ENCODE measurements around the gene MAGI2.

DNA sequence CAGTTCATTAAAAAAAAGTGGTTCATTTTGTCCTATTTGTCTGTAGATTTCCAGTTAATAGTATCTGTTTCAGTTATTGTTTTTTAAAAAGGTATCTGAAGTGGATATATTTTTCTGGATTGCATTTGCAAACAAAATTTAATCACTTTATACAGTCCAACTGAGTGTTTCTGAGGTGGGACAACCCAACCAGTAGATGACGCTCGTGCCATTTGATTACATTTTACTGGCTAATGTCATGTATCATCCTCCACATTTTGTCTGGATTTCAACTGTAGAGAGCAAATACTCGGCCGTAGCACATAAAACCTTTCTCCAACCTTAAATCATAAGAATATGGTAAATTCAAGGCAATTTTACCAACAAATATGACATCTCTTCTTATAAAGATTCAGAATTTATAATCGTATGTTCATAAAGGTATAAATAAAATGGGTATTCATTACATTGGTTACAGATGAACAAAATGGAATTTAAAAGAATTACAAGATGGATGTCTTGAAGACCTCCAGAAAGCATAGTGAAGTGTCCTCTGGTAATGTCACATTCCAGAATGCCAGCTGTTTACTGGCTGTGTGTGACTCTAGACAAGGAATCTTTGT, 865.9 kb downstream of the MAGI2 start:
- TF ChIP-seq, protein P1, sequence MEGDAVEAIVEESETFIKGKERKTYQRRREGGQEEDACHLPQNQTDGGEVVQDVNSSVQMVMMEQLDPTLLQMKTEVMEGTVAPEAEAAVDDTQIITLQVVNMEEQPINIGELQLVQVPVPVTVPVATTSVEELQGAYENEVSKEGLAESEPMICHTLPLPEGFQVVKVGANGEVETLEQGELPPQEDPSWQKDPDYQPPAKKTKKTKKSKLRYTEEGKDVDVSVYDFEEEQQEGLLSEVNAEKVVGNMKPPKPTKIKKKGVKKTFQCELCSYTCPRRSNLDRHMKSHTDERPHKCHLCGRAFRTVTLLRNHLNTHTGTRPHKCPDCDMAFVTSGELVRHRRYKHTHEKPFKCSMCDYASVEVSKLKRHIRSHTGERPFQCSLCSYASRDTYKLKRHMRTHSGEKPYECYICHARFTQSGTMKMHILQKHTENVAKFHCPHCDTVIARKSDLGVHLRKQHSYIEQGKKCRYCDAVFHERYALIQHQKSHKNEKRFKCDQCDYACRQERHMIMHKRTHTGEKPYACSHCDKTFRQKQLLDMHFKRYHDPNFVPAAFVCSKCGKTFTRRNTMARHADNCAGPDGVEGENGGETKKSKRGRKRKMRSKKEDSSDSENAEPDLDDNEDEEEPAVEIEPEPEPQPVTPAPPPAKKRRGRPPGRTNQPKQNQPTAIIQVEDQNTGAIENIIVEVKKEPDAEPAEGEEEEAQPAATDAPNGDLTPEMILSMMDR (IDR thresholded peaks at IDR 0.05): no peak
- no peak for TF ChIP-seq POLR2A (IDR thresholded peaks at IDR 0.05)

All from ovary (tissue), 3 donors.